Testis (tissue), 2 donors: Measurements from ENCODE around the gene LCE1E.

Experiments used
- POLR2A ChIP-seq: fragments of 450-650 bp; IDR thresholded peaks from one replicate; pipeline ENCODE4 v1.6.1; 2017; ENCODE audit warnings: antibody characterized with exemption, mild to moderate bottlenecking, moderate library complexity
- TF ChIP-seq, protein P1 (sequence below), 3 experiments: fragments of 450-650 bp in 2 of 3; fragments of 200-600 bp in 1 of 3; sonication (generic) in 1 of 3; IDR thresholded peaks; one replicate each; pipeline ENCODE4 v1.5.1; 2016 to 2019; ENCODE audit warnings: antibody characterized with exemption in 3 of 3, mild to moderate bottlenecking in 2 of 3, moderate library complexity in 1 of 3

DNA sequence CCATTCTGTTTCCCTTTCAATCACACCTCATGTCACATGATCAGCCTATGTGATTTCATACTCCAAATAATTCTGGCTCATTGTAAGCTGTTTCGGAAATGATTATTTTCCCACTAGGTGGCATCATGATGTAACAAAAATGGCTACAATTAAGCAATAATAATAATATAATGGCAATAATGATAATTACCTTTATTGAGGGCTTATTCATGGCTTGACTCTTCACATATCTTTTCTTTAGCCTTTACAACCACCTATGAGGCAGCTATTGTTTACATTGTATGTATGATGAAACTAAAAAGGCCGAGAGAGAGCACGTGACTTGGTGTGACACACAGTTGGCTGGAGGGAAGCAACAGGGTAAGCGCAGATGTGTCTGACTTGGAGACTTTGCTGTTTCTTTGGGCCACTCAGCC, 40.8 kb upstream of the LCE1E start:
- TF ChIP-seq, protein P1, sequence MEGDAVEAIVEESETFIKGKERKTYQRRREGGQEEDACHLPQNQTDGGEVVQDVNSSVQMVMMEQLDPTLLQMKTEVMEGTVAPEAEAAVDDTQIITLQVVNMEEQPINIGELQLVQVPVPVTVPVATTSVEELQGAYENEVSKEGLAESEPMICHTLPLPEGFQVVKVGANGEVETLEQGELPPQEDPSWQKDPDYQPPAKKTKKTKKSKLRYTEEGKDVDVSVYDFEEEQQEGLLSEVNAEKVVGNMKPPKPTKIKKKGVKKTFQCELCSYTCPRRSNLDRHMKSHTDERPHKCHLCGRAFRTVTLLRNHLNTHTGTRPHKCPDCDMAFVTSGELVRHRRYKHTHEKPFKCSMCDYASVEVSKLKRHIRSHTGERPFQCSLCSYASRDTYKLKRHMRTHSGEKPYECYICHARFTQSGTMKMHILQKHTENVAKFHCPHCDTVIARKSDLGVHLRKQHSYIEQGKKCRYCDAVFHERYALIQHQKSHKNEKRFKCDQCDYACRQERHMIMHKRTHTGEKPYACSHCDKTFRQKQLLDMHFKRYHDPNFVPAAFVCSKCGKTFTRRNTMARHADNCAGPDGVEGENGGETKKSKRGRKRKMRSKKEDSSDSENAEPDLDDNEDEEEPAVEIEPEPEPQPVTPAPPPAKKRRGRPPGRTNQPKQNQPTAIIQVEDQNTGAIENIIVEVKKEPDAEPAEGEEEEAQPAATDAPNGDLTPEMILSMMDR (IDR thresholded peaks at IDR 0.05), result no peak
- no peak for TF ChIP-seq POLR2A
